Karpas-422 (cell line): Measurements from ENCODE around the gene PPP2R2C. TPM values are rescaled to one million over a fixed set of nuclear protein-coding genes. Genes with fewer than 3 reads are reported as not detected.

Experiments used
- DNase-seq: peaks from one replicate; pipeline ENCODE4 v3.0.0-alpha.2; 2015
- H2AFZ ChIP-seq: fragments of 200-600 bp; sonication (generic); 2 replicates; pipeline ENCODE4 v1.6.1; 2014; ENCODE audit warnings: antibody characterized with exemption, low read length, mixed read lengths
- H3K27ac ChIP-seq: fragments of 200-600 bp; sonication (generic); 2 replicates; pipeline ENCODE4 v1.5.1; 2014; ENCODE audit warnings: mild to moderate bottlenecking, low read length, moderate library complexity
- H3K27me3 ChIP-seq: fragments of 200-600 bp; sonication (generic); 2 replicates; pipeline ENCODE4 v1.6.1; 2014; ENCODE audit warnings: low read length, mixed read lengths
- H3K36me3 ChIP-seq: fragments of 200-600 bp; sonication (generic); 2 replicates; pipeline ENCODE4 v1.6.1; 2014; ENCODE audit warnings: low read length, mixed read lengths; ENCODE audit not compliant: insufficient read depth
- H3K4me1 ChIP-seq: fragments of 200-600 bp; sonication (generic); 2 replicates; pipeline ENCODE4 v1.6.1; 2014; ENCODE audit warnings: mild to moderate bottlenecking, low read length, mixed read lengths
- H3K4me2 ChIP-seq: fragments of 200-600 bp; sonication (generic); 2 replicates; pipeline ENCODE4 v1.6.1; 2014; ENCODE audit warnings: low read length, low read depth, mild to moderate bottlenecking; ENCODE audit not compliant: poor library complexity, severe bottlenecking
- H3K4me3 ChIP-seq: fragments of 200-600 bp; sonication (generic); 2 replicates; pipeline ENCODE4 v1.5.1; 2014; ENCODE audit warnings: mild to moderate bottlenecking, antibody characterized with exemption, low read length, mixed read lengths
- H3K79me2 ChIP-seq: fragments of 200-600 bp; sonication (generic); 2 replicates; pipeline ENCODE4 v1.6.1; 2014; ENCODE audit warnings: mild to moderate bottlenecking, low read length, mixed read lengths
- H3K9ac ChIP-seq: fragments of 200-600 bp; sonication (generic); 2 replicates; pipeline ENCODE4 v1.6.0; 2014; ENCODE audit warnings: low read length
- H3K9me2 ChIP-seq: fragments of 200-600 bp; sonication (generic), shearing (Covaris generic); replicated peaks from 2 replicates; pipeline ENCODE4 v1.6.0; 2014; ENCODE audit warnings: mild to moderate bottlenecking, low read length, moderate library complexity; ENCODE audit not compliant: insufficient read depth
- H3K9me3 ChIP-seq: fragments of 300-700, 200-600 bp; sonication (generic); 2 replicates; pipeline ENCODE4 v1.6.1; 2014; ENCODE audit warnings: low read length, mixed read lengths
- H4K20me1 ChIP-seq: fragments of 200-600 bp; sonication (generic); 2 replicates; pipeline ENCODE4 v1.6.1; 2014; ENCODE audit warnings: mild to moderate bottlenecking, antibody characterized with exemption, low read length, low read depth; ENCODE audit not compliant: insufficient read depth
- total RNA-seq: library from RNA; depleted of rRNA; stranded (reverse); fragments of >200 nt; shearing (Covaris generic); gene quantifications from 2 replicates; pipeline ENCODE4 v1.2.3, GENCODE V29; 2014; ENCODE audit warnings: low replicate concordance

The PPP2R2C gene
- total RNA-seq, 1 experiment from 2014 or later = not detected

DNA sequence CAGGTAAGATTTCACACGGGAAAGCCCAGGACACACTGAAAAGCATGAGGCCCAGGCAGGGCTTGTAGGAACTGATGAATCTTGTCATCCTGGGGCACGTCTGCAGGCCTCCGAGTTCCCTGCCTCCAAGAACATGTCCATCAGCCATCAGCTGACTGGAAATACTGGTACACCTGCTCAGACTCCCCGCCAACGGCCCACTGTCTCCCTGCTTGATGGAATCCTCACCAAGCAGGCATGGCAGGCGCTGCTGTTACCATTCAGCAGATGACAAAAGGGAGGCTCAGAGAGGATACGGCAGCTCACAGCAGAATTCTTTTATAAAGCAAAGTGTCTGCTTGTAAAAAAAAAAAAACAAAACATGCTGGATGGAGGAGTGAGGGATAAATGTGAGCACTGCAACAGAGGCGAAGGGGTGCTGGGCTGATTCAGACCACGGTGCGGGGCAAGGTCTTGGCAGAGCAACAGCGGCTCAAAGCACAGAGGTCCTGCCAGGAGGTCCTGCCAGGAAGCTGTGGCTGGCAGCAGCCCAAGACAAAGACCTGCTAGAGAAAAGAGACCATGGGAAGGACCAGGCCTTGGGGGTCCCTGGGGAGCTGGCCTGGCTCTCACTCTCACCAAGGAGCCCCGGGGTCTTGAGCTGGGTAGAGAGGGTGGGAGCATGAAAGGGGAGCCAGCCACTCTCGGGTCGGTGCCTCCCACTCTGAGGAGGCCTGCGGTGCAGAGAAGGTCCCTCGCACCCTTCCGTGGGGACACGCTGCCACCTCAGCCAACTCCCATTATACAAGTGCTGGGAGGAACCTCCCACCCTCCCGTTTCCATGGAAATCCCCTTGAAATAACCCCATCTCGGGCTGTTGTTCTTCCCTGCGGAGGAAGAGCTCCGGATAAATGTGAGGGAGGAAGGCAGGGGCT is 25.6 kb downstream of the PPP2R2C start:
- Histone ChIP-seq H3K9ac (no peak overlapping the region), H4K20me1 (no peaks in the 10 kb centered on the region; the same call in 1 of the 2 replicates), H3K27ac (no peak overlapping the region), H3K4me3 (no peak overlapping the region), H3K4me2 (no peak overlapping the region), H3K27me3 (no peaks in the 10 kb centered on the region), H3K79me2 (no peaks in the 10 kb centered on the region), H2AFZ (no peak overlapping the region), H3K9me2 (no peaks in the 10 kb centered on the region), H3K4me1 (no peaks in the 10 kb centered on the region), H3K9me3 (no peaks in the 10 kb centered on the region), H3K36me3 (no peaks in the 10 kb centered on the region)
- no peak for DNase-seq

DNA sequence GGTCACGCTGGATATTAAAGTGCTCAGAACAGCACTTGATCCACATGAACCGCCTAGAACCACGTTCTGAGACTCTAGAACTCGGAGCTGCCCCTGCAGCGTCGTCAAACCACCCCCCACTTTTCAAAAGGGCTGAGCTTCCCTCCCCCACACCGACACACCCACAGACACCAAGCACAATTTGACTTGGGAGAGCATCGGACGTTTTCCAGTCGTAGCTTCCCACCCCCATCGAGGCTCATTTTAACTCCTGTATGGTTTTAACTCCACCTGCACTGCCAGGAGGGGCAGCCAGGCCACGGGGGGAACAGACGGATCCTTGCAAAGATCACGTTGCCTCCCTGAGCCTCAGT is 26.3 kb downstream of the PPP2R2C start:
- Histone ChIP-seq H3K9me2 (no peaks in the 10 kb centered on the region), H3K9ac (no peak overlapping the region), H3K79me2 (no peaks in the 10 kb centered on the region), H3K4me3 (no peak overlapping the region), H3K36me3 (no peaks in the 10 kb centered on the region), H3K27ac (no peak overlapping the region), H3K4me2 (no peak overlapping the region), H2AFZ (no peak overlapping the region), H3K4me1 (no peaks in the 10 kb centered on the region), H4K20me1 (no peaks in the 10 kb centered on the region; the same call in 1 of the 2 replicates), H3K27me3 (no peaks in the 10 kb centered on the region), H3K9me3 (no peaks in the 10 kb centered on the region)
- DNase-seq = no peak

GRCh38 chr4:6445403-6446129 is 26.8 kb downstream of the PPP2R2C start:
- H3K36me3 ChIP-seq = no peaks in the 10 kb centered on the region
- no peaks in the 10 kb centered on the region for H3K27me3 ChIP-seq
- no peaks in the 10 kb centered on the region for H3K9me3 ChIP-seq
- no peak overlapping the region for H3K27ac ChIP-seq
- no peak overlapping the region for H3K4me3 ChIP-seq
- H2AFZ ChIP-seq = no peak overlapping the region
- H3K9me2 ChIP-seq = no peaks in the 10 kb centered on the region
- H3K4me1 ChIP-seq = no peaks in the 10 kb centered on the region
- DNase-seq = no peak
- H4K20me1 ChIP-seq = no peaks in the 10 kb centered on the region
- no peak overlapping the region for H3K4me2 ChIP-seq
- no peaks in the 10 kb centered on the region for H3K79me2 ChIP-seq
- no peak overlapping the region for H3K9ac ChIP-seq

DNA sequence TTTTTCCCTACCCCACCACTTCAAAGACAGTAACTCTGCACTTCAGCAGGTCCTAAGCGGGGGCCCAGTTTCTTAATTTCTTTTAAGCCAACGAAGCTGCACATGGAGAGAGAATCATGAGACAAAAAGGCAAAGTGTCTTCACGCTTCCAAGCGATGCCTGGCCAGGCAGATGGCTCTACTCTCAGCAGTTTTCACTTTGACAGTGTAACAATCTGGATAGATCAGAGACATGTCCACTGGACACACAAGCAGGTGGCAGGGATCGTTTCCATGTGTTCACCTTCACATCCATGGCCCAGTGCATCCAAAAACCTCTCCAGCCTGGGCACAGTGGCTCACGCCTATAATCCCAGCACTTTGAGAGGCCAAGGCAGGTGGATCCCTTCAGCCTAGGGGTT is 27.8 kb downstream of the PPP2R2C start:
- Histone ChIP-seq H3K4me1 (no peaks in the 10 kb centered on the region), H4K20me1 (no peaks in the 10 kb centered on the region), H3K9me2 (no peaks in the 10 kb centered on the region), H3K4me2 (no peak overlapping the region), H3K9me3 (no peaks in the 10 kb centered on the region), H3K27ac (no peak overlapping the region), H3K79me2 (no peaks in the 10 kb centered on the region), H3K27me3 (no peaks in the 10 kb centered on the region), H2AFZ (no peak overlapping the region), H3K4me3 (no peak overlapping the region), H3K9ac (no peak overlapping the region), H3K36me3 (no peaks in the 10 kb centered on the region)
- no peak for DNase-seq

- Histone ChIP-seq H3K9ac (no peak overlapping the region), H3K4me3 (no peak overlapping the region), H3K36me3 (no peaks in the 10 kb centered on the region), H3K27me3 (no peaks in the 10 kb centered on the region), H3K4me2 (no peak overlapping the region), H3K9me3 (no peaks in the 10 kb centered on the region), H3K4me1 (no peaks in the 10 kb centered on the region), H2AFZ (no peak overlapping the region), H3K9me2 (no peaks in the 10 kb centered on the region), H4K20me1 (no peaks in the 10 kb centered on the region), H3K79me2 (no peaks in the 10 kb centered on the region), H3K27ac (no peak overlapping the region)
- DNase-seq = no peak
These were observed 29.1 kb downstream of the PPP2R2C start for GRCh38 chr4:6443035-6444023.

DNA sequence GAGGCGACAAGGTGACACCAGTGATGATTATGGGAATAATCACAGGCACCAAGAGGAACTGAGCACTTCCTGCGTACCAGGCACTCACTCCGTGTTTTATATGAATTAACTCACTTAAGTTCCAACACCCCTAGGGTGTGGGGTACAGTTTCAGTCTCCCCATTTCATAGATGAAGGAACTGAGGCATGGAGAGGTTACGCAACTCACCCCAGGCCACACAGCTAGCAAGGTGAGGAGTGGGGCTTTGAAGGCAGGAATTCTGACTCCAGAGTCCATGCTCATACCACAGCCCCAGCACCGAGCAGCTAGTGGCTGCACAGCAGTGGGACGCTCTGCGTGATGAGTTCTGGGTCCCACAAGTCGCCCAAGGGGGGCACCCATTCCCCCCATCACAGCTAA is 29.9 kb downstream of the PPP2R2C start:
- no peaks in the 10 kb centered on the region for H3K4me1 ChIP-seq
- H2AFZ ChIP-seq = no peak overlapping the region
- H3K4me3 ChIP-seq = no peak overlapping the region
- no peaks in the 10 kb centered on the region for H3K9me3 ChIP-seq
- no peaks in the 10 kb centered on the region for H3K79me2 ChIP-seq
- DNase-seq = no peak
- no peaks in the 10 kb centered on the region for H3K27me3 ChIP-seq
- H3K9ac ChIP-seq = no peak overlapping the region
- no peak overlapping the region for H3K27ac ChIP-seq
- H3K9me2 ChIP-seq = no peaks in the 10 kb centered on the region
- H3K36me3 ChIP-seq = no peaks in the 10 kb centered on the region
- H3K4me2 ChIP-seq = no peak overlapping the region
- H4K20me1 ChIP-seq = no peaks in the 10 kb centered on the region

DNA sequence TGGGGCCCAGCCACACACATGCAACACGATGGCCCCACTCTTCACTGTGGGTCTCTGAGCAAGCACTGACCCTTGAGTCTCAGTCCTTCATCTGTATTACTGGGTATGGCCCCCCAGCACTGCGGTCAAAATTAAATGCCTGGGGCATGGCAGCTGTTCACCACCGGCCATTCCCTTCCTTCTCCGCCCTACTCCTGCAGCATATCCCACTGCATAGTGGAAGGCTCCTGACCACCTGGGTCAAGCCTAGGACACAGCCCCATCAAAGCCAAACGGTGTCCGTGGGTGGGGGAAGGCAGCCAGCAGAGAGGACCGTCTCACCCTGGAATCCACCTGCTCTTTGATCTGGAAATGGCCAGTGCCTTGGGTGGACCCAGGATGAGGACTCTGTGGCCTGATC is 30.7 kb downstream of the PPP2R2C start:
- Histone ChIP-seq H4K20me1 (no peaks in the 10 kb centered on the region), H3K27ac (no peak overlapping the region), H3K36me3 (no peaks in the 10 kb centered on the region), H3K9ac (no peak overlapping the region), H3K4me3 (no peak overlapping the region), H3K9me2 (no peaks in the 10 kb centered on the region), H3K27me3 (no peaks in the 10 kb centered on the region), H3K4me2 (no peak overlapping the region), H3K9me3 (no peaks in the 10 kb centered on the region), H3K4me1 (no peaks in the 10 kb centered on the region), H2AFZ (no peak overlapping the region), H3K79me2 (no peaks in the 10 kb centered on the region)
- no peak for DNase-seq

DNA sequence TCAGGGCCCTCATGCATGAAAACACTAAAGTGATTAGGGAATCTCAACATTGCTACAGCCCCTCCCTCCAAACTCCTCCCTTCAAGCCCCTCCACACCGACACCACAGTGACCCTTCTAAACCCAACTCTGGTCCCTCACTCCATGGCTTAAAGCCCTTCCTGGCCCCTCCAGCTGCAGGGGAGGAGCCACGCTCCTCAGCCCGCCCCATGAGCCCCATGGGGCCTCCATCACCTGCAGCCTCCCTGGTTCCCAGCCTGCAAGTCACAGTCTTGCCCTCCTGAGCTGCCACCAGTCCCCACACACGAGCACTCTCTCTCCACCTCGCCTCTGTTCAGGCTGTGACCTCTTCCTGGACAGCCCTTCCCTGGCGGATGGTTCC is 31.2 kb downstream of the PPP2R2C start:
- H3K79me2 ChIP-seq = no peaks in the 10 kb centered on the region
- no peak overlapping the region for H3K4me3 ChIP-seq
- no peak for DNase-seq
- no peak overlapping the region for H3K27ac ChIP-seq
- H3K9me2 ChIP-seq = no peaks in the 10 kb centered on the region
- H3K9me3 ChIP-seq = no peaks in the 10 kb centered on the region
- H3K36me3 ChIP-seq = no peaks in the 10 kb centered on the region
- H3K4me2 ChIP-seq = no peak overlapping the region
- H3K27me3 ChIP-seq = no peaks in the 10 kb centered on the region
- H4K20me1 ChIP-seq = no peaks in the 10 kb centered on the region
- no peak overlapping the region for H3K9ac ChIP-seq
- H3K4me1 ChIP-seq = no peaks in the 10 kb centered on the region
- H2AFZ ChIP-seq = no peak overlapping the region
